HepG2 (cell line): ENCODE data around the gene RNH1. TPM values are rescaled to one million over a fixed set of nuclear protein-coding genes. Genes with fewer than 3 reads are reported as not detected.

Experiments
- ATF7-NPFF ChIP-seq: sonication (generic); formaldehyde crosslinking; IDR thresholded peaks from 2 replicates; pipeline ENCODE4 v1.8.1; 2023; ENCODE audit warnings: mild to moderate bottlenecking, low read depth, missing genetic modification reagents, moderate library complexity
- BATF2 ChIP-seq: sonication (generic); formaldehyde crosslinking; IDR thresholded peaks from 2 replicates; pipeline ENCODE4 v1.8.0; 2022; ENCODE audit warnings: mild to moderate bottlenecking, missing genetic modification reagents, moderate library complexity
- CC2D1A ChIP-seq: sonication (generic); formaldehyde crosslinking; IDR thresholded peaks from 2 replicates; pipeline ENCODE4 v1.8.1; 2023; ENCODE audit warnings: mild to moderate bottlenecking, missing genetic modification reagents
- CENPX ChIP-seq: sonication (generic); formaldehyde crosslinking; IDR thresholded peaks from 2 replicates; pipeline ENCODE4 v1.9.0; 2021; ENCODE audit warnings: mild to moderate bottlenecking, missing genetic modification reagents, moderate library complexity
- FOSL2 ChIP-seq: sonication (generic); formaldehyde crosslinking; IDR thresholded peaks from 2 replicates; pipeline ENCODE4 v1.4.0; 2020; ENCODE audit warnings: missing genetic modification reagents
- HCFC1 ChIP-seq: fragments of 150-350 bp; IDR thresholded peaks from 2 replicates; pipeline ENCODE4 v1.6.1; 2014; ENCODE audit warnings: low read depth, low read length
- ISL2 ChIP-seq: sonication (generic); formaldehyde crosslinking; IDR thresholded peaks from 2 replicates; pipeline ENCODE4 v1.5.0; 2020; ENCODE audit warnings: missing genetic modification reagents
- ISX ChIP-seq: sonication (generic); formaldehyde crosslinking; conservative IDR thresholded peaks from 2 replicates; pipeline ENCODE4 v1.5.0; 2020; ENCODE audit warnings: missing genetic modification reagents
- MXD4 ChIP-seq: IDR thresholded peaks from 2 replicates; pipeline ENCODE4 v1.6.1; 2016; ENCODE audit warnings: mild to moderate bottlenecking, missing biosample characterization, missing genetic modification reagents
- SALL2 ChIP-seq: sonication (generic); formaldehyde crosslinking; IDR thresholded peaks from 2 replicates; pipeline ENCODE4 v1.8.1; 2023; ENCODE audit warnings: mild to moderate bottlenecking, missing genetic modification reagents, inconsistent platforms
- SMARCE1 ChIP-seq: fragments of 450-650 bp; IDR thresholded peaks from 2 replicates; pipeline ENCODE4 v1.6.1; 2017; ENCODE audit warnings: borderline replicate concordance
- TIGD3 ChIP-seq: sonication (generic); formaldehyde crosslinking; IDR thresholded peaks from 2 replicates; pipeline ENCODE4 v1.5.1; 2020; ENCODE audit warnings: mild to moderate bottlenecking, missing genetic modification reagents, borderline replicate concordance
- ZKSCAN5 ChIP-seq: sonication (generic); formaldehyde crosslinking; IDR thresholded peaks from 2 replicates; pipeline ENCODE4 v1.5.1; 2020; ENCODE audit warnings: mild to moderate bottlenecking, missing genetic modification reagents
- ZNF710 ChIP-seq: sonication (generic); formaldehyde crosslinking; IDR thresholded peaks from 2 replicates; pipeline ENCODE4 v1.5.0; 2020; ENCODE audit warnings: mild to moderate bottlenecking, missing genetic modification reagents, borderline replicate concordance
- ZNF761 ChIP-seq: sonication (generic); formaldehyde crosslinking; conservative IDR thresholded peaks from 2 replicates; pipeline ENCODE4 v1.4.0; 2020; ENCODE audit warnings: mild to moderate bottlenecking, missing genetic modification reagents
- ZNF770 ChIP-seq: sonication (generic); formaldehyde crosslinking; IDR thresholded peaks from 2 replicates; pipeline ENCODE4 v1.5.0; 2020; ENCODE audit warnings: mild to moderate bottlenecking, missing genetic modification reagents
- ZNF772 ChIP-seq: sonication (generic); formaldehyde crosslinking; IDR thresholded peaks from 2 replicates; pipeline ENCODE4 v1.5.0; 2020; ENCODE audit warnings: mild to moderate bottlenecking, missing genetic modification reagents
- ZNF883 ChIP-seq: sonication (generic); formaldehyde crosslinking; IDR thresholded peaks from 2 replicates; pipeline ENCODE4 v1.5.1; 2020; ENCODE audit warnings: mild to moderate bottlenecking, missing genetic modification reagents; ENCODE audit errors: not compliant biosample characterization
- polyA plus RNA-seq, 8 experiments: library from polyadenylated mRNA; depleted of rRNA in 3 of 8; stranded (reverse) in 7 of 8; unstranded in 1 of 8; fragments of >200 nt; fragmentation: Illumina TruSeq in 4 of 8; extraction: Trizol in 4 of 8; gene quantifications; 2 replicates each; pipeline versions ENCODE4 v1.2.1 to v1.2.3, GENCODE V29; 2011 to 2016; ENCODE audit warnings: low read depth in 4 of 8, missing spikeins in 1 of 8, mixed read lengths in 1 of 8; ENCODE audit not compliant: insufficient read depth in 1 of 8
- total RNA-seq, 5 experiments: library from RNA; depleted of rRNA; stranded (reverse); fragments of >200 nt; fragmentation: Illumina TruSeq; extraction: Trizol; gene quantifications; 2 replicates each; pipeline ENCODE4 v1.2.3, GENCODE V29; 2016; ENCODE audit warnings: low read depth in 1 of 5
- TF ChIP-seq, protein P1 (sequence below): IDR thresholded peaks from 2 replicates; pipeline ENCODE4 v1.6.1; 2016; ENCODE audit warnings: low read depth
- TF ChIP-seq, protein P2 (sequence below): sonication (generic); formaldehyde crosslinking; IDR thresholded peaks from 2 replicates; pipeline ENCODE4 v1.4.0; 2020; ENCODE audit warnings: missing genetic modification reagents

The RNH1 gene
- total and polyA plus RNA-seq, 2 of the 13 experiments (the other 11 are each of a cell fraction or from before 2014, with no cell fraction given), result 36.0 to 74.1 TPM

DNA sequence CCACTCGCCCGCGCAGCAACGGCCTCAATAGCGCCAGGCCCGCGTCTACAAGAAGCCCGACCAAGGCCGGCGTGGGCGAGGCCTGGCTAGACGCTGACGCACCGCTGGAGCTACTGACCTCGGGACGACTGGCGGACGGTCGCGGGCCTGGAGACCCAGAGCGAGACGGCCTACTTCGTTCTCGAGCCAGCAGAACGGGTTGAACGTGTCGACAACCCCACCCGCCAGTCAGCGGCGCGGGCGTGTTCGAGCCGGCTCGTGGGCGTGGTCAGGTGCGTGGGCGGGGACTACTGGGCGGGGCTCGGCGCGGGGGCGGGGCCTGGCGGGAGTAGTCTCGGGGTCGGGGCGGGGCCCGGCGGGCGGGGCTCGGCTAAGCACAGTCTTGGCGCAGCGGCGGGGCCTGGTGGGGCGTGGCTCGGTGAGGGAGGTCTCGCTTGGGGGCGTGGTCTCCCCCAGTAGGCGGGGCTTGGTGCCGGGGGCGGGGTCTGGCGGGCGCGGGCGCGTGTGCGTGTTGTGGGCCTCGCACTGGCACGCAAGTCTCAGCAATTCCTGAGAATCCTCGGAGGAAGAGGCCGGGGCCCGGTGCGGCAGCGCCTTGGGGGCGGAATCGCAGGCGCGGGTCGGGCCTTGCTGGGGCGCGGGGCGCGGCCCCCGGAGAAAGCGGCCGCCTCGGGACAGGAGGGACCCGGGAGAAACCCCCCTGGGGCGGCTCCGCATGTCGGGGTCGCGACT is at the start of gene RNH1 (continued):
- TF ChIP-seq ISL2 (CRISPR knock-in tag) (no peak), ZNF883 (CRISPR knock-in tag) (no peak), ZNF770 (no peak), CENPX (no peak), CC2D1A (CRISPR knock-in tag) (no peak), SMARCE1 (no peak), HCFC1 (no peak), ISX (CRISPR knock-in tag) (no peak), TIGD3 (no peak), ZNF772 (CRISPR knock-in tag) (no peak; the same call in 1 of the 2 replicates), BATF2 (CRISPR knock-in tag) (no peak), ZNF710 (CRISPR knock-in tag) (no peak), ZKSCAN5 (no peak), FOSL2 (CRISPR knock-in tag) (no peak), ZNF761 (CRISPR knock-in tag) (no peak), ATF7-NPFF (CRISPR knock-in tag) (0 out of 2 replicates have a peak, but pooled peaks have one; percentile 52), SALL2 (peak; percentile 17; the same call in 1 of the 2 replicates), MXD4 (CRISPR knock-in tag) (no peak)
- TF ChIP-seq, protein P1, sequence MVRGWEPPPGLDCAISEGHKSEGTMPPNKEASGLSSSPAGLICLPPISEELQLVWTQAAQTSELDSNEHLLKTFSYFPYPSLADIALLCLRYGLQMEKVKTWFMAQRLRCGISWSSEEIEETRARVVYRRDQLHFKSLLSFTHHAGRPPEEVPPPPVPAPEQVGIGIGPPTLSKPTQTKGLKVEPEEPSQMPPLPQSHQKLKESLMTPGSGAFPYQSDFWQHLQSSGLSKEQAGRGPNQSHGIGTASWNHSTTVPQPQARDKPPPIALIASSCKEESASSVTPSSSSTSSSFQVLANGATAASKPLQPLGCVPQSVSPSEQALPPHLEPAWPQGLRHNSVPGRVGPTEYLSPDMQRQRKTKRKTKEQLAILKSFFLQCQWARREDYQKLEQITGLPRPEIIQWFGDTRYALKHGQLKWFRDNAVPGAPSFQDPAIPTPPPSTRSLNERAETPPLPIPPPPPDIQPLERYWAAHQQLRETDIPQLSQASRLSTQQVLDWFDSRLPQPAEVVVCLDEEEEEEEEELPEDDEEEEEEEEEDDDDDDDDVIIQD (CRISPR knock-in tag), result no peak
- TF ChIP-seq, protein P2, sequence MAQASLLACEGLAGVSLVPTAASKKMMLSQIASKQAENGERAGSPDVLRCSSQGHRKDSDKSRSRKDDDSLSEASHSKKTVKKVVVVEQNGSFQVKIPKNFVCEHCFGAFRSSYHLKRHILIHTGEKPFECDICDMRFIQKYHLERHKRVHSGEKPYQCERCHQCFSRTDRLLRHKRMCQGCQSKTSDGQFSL, result no peak
